GM12864 (cell line): Measurements from ENCODE around the gene SFPQ.

Experiments
- DNase-seq: peaks from one replicate; pipeline ENCODE4 v3.0.0-alpha.2; 2011; ENCODE audit warnings: low read depth
- H3K4me3 ChIP-seq: 2 replicates; pipeline ENCODE4 v1.5.1; 2011; ENCODE audit warnings: mild to moderate bottlenecking, low read depth, low read length, control low read depth
- CTCF ChIP-seq: IDR thresholded peaks from 2 replicates; pipeline ENCODE4 v1.5.1; 2011; ENCODE audit warnings: low read depth, mild to moderate bottlenecking, moderate library complexity, low read length, control low read depth, inconsistent platforms; ENCODE audit errors: missing control alignments

SFPQ gene

GRCh38 chr1:35136780-35137179 lies 56.2 kb downstream of the SFPQ start:
- no peak for DNase-seq
- TF ChIP-seq CTCF = no peak
- no peak overlapping the region for H3K4me3 ChIP-seq
